ENCODE results near the gene CLPSL1.
"Not testable (repeated sequence)": the region's sequence is repeated elsewhere in the genome, so short reads cannot be mapped to it uniquely, and the experiment has no call there.

Gene CLPSL1, protein sequence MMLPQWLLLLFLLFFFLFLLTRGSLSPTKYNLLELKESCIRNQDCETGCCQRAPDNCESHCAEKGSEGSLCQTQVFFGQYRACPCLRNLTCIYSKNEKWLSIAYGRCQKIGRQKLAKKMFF

DNA sequence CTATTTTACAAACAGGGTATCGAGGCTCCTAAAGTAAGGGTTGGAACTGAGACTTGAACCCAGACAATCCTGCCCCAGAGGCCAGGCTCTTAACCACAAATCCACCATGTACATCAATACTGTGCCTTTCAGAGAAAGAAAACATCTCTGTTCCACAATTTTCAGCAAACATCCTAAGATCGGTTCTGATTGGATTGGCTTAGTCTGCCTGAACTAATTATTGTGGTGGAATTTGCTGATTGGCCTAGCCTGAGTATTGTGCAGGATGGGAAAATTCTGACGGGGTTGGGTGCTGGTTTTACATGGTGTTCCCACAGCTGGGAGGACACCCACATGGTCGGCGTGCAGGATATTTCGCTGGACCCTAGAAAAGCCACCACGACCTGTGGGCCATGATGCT, at the start of gene CLPSL1:
Gene CLPSL1 (plus strand): TSS at position 301 of the 400 bp plus-strand sequence. CDS start 92 bp downstream, at position 393.
- DNase-seq: no peak

DNA sequence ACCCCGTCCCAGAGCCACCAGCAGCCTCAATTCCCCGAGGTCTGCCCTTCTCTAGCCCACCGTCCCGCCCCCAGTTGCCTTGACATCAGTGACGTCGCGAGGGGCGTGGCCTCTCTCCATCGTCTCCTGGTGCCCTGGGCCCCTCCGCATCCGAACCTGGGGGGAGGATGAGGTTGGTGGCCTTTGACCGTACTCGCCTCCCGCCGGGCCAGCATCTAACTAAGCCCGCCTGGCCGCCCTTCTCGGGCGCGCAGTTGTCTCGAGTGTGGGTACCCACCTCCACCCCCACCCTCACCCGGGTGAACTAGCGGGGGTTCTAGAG, 49.4 kb upstream of the CLPSL1 start:
- DNase-seq: peak; percentile 95

DNA sequence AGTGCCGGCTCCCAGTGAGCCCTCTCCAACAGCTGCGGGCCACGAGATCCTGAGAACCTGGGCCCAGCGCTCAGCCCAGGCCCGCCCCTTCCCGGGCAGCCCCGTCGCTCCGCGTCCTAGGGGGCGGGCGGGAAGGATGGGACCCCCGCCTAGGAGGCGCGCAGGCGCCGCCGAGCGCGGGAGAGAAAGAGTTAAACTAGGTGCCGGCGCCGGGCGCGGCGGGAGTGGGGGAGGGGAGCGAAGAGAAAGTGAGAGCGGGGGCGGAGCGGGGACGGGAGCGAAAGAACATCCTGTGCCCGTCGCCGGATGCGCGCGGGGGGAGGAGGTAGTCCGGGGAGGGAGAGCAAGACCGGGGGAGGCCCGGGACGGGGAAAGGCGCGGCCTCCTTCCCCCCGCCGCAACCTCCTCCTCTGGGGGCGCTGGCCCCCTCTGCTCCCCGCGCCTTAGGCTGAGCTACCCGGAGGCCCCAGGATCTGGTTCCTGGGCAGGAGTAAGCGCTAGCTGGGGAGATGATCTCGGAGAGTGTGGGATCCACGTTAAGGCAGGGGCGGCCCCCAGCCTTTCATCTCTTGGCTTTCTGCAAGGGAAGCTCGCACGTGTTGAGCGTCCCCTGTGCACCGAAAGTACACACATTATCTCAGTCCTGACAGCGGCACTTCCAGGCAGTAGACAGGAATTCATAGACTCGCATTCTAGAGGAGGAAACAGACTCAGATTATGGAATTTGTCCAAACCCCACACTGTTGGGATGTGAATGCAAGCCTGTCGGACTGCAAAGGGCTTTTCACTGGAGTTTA, 48.9 kb upstream of the CLPSL1 start:
- peak; percentile 92 for DNase-seq

DNA sequence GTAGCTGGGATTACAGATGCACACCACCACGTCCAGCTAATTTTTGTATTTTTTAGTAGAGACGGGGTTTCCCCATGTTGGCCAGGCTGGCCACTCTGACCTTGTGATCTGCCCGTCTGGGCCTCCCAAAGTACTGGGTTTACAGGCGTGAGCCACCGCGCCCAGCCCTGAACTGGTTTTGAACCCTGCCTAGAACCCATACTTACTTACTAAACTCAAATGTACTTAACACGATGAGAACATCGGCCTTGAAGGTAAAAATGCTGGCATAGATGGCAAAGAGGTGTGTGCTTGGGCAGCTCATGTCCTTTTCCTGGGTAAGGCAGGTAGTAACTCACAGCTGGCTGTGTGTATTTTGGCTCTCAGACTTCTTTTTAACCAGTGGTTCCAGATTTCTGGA, 47.2 kb upstream of the CLPSL1 start:
- DNase-seq: no peak

DNA sequence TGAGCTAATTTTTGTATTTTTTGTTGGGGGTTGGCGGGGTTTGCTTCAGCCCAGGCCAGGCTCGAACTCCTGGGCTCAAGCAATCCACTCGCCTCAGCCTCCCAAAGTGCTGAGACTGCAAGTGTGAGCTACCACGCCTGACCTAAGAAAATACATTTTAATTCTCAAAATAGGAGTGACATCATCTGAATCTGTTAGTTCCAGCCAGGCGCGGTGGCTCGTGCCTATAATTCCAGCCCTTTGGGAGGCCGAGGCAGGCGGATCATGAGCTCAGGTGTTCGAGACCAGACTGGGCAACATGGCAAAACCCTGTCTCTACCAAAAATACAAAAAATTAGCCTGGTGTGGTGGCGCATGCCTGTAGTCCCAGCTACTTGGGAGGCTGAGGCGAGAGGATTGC, 46.5 kb upstream of the CLPSL1 start:
- DNase-seq: not testable (repeated sequence)

DNA sequence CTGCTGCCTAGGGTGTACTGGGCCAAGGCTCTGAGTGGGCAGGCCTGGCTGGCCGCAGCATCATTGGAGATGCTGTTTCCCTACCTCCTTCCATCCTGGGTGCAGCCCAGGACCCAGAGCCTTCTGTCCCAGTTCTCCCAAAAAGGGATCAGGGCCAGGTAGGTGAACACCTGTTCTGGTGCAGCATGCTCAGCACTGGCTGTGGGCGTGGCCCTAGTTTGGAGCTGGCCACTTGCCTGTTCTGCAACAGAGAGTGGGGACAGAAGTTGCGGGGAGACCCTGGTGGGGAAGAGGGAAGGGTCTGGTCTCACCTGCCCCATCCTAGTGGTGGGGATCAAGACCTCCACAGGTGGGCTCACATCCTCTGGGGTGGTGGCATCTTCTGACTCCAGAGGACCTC, 45.4 kb upstream of the CLPSL1 start:
- DNase-seq: no peak

DNA sequence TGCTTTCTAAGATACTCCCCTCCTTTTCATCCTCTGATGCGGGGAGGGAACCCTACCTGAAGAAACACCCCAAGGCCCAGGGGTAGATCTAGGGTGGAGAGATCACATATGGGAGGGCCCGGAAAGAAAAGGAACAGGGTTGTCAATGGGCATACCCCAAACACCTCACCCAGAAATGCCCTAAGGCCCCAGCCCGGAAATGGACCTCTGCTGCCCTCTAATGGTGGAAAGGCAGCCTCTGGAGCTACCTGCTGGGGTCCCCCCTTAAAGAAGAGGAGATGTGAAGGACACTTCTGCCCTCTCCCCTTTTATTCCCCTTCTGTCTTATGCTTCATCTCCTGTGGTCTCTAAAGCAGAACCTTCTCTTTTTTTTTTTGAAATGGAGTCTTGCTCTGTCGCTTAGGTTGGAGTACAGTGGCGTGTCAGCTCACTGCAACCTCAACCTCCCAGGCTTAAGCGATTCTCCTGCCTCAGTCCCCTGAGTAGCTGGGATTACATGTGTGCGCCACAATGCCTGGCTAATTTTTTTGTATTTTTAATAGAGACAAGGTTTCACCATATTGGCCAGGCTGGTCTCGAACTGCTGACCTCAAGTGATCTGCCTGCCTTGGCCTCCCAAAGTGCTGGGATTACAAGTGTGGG, 44.4 kb upstream of the CLPSL1 start:
- peak; percentile 78 for DNase-seq

DNA sequence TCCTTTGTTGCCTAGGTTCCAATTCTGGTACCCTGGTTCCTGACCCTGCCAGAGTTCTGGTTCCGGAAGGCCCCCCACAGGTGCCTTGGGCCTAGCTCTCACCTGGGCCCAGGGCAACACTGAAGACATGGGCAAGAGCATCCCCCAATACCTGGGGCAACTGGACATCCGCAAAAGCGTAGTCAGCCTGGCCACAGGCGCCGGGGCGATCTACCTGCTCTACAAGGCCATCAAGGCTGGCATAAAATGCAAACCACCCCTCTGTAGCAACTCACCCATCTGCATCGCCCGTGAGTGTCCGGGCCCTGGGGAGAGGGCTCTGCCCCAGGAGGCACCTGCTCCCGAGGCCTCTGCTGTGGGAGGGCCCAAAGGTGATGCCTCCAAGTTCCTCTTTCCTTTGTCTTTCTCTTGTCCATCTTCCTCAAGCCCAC, 43.8 kb upstream of the CLPSL1 start, which contains the start of gene ARMC12:
Gene ARMC12 (plus strand): TSS at position 51 of the 431 bp plus-strand sequence. CDS start 77 bp downstream, at position 128.
- DNase-seq: no peak

DNA sequence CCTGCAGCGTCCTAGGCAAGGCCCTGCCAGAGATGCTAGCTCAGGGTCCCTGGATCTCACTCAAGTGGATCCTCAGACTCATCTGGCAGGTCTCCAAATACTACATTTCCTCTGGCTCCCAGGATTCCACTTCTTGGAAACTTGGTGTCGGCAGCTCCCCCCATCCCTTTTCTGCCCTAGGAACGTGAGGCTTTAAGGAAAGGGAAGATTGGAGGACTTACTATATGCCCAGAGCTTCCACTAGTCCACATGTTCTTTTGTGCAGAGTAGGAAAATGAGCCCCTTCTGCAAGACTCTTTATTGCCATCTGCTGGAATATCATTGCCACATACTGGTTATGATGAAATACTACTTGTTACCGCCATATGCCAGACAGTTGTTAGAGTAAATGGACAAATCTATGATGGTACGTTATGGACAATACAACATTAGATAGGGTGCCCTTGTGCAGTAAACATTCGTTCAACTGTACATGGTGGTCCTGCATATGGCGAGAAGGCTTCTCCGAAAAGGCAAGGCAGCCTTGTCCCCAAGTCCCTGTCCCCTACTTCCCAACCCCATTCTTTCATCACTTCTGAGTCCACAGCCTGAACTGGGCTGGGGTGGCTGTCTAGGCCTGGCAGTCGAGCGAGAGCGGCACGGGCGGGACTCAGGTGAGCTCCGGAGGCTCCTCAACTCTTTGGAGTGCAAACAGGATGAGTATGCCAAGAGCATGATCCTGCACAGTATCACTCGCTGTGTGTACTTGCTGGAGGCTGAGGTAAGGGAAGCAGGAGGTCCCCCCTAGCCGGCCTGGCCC, 43.2 kb upstream of the CLPSL1 start:
- no peak for DNase-seq

DNA sequence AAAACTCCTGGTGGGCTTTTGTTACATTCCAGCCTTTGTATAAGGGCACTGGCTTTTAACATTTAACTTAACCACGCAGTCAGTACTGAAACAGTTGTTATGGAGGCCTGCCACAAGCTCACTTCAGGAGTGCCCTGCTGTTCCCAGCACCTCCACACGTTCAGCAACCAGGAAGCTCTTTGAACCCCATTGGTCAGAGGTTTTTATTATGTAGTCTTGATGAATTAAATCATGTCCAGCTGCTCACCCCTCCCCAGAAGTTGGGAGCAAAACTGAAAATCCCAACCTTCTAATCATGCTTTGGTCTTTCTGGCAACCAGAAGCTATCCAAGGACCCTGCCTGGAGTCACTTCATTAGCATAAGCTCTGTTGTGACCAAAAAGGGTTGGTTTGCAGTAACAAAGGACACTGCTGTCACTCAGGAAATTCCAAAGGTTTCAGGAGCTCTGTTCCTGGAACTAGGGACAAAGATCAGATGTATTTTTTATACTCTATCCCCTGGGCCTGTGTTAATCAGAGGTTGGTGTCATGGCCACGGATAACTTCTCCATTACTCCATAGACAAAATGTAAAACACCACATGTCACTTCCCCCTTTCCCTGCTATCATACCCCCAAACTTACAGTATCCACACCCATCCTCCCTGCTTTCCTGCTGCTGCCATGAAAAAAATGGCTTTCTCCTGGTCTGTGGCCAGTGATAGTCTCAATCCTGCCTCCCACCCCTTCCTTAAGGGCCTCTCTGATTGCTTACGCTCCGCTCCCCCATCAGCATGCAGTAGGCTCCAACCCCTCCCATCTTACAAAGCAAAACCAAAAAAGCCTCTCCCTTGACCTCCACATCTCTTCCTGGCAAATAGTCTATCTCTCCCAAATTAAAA, 40.9 kb upstream of the CLPSL1 start:
- DNase-seq: no peak

DNA sequence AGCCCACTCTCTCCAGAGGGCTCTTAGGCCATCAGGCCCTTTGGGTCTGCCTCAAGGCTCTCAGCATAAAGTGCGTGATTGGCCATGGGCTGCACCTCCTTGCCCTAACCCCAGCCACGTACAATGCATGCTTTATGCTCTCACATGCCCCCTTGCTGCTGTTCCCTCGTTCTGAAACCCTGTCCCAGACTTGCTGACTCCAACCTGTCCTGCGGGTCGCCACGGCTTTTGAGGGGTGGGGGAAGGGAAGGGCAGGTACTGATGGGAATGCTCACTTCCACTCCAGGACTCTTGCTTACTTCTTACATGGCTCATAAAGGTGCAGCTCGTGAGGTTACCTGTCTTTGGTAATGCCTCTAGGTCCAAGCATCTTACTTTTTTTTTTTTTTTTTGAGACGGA, 38.0 kb upstream of the CLPSL1 start:
- peak; percentile 93 for DNase-seq

DNA sequence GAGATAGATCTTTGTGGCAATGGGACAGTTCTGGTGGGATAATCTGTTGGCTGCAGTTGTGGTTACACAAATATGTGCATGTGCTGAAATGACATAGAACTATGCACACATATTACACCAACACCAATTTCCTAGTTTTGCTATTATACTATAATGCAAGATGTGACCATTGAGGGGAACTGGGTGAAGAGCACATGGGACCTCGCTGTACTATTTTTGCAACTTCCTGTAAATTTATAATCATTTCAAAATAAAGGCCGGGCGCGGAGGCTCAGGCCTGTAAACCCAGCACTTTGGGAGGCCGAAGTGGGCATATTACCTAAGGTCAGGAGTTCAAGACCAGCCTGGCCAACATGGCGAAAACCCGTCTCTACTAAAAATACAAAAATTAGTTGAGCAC, 35.3 kb upstream of the CLPSL1 start:
- DNase-seq: no peak

DNA sequence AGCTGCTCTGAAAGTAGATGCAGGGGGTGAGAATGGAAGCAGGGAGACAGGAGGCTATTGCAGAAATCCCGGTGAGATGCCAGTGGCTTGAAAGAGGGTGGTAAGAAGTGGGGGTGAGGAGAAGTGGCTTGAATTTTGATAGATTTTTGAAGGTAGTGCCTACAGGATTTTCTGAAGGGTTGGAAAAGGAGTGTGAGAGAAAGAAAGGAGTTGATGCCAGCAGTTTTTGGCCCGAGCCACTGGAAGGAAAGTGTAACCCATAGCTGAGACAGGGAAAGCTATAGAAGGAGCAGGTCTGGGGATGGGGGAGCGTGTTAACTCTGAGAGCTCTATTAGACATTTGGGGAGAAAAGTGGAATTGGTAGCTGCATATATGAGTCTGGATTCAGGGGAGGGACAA, 34.3 kb upstream of the CLPSL1 start:
- no peak for DNase-seq

DNA sequence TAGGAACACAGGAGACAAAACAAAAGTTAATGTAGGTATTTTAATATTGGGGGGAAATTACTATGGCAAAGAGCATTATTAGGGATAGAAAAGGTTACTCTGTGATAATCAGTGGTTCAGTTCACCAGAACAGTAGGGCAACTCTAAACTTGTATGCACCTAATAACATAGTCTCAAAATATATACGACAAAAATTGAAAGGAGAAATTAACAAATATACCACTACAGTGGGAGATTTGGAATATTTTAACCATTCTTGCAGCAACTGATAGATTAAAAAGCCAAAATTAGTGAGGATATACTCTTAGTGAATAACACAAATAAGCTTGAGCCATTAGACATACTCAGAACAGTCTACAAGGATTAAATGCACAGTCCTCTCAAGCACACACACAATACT, 32.9 kb upstream of the CLPSL1 start:
- no peak for DNase-seq

DNA sequence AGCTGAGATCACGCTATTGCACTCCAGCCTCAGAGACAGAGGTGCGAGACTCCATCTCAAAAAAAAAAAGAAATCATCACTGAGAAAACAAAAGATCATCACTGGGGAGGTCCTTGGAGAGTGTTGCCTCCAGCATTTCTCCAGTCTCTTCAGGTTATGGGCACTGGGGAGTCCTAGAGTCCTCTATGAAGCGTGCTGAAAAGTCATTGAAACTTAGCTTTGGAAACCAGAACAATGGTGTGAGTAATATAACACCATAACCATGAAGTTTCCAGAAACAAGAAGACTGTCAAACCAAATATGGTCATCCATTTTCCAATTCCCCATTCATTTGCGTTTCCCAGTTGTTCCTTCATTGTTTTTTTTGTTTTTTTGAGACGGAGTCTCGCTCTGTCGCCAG, 30.3 kb upstream of the CLPSL1 start:
- no peak for DNase-seq

DNA sequence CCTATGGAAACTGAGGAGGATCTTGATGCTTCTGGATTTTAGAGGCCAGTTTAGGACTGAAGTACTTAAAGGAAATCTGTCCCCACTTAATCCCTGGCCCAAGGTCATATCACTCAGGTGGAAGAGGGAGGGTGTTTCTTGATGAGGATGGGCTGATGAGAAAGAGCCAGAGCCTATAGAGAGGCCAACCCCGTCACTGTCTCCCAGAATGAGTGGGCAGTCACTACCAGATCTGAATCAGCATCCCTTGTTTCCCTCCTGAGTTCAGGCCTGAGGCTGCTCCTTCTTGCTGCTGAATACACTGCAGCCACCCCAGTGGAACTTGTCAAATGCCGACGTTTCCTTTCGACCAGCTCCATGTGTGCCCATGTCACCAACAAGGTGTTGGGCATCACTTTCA, 29.2 kb upstream of the CLPSL1 start:
- DNase-seq: no peak

DNA sequence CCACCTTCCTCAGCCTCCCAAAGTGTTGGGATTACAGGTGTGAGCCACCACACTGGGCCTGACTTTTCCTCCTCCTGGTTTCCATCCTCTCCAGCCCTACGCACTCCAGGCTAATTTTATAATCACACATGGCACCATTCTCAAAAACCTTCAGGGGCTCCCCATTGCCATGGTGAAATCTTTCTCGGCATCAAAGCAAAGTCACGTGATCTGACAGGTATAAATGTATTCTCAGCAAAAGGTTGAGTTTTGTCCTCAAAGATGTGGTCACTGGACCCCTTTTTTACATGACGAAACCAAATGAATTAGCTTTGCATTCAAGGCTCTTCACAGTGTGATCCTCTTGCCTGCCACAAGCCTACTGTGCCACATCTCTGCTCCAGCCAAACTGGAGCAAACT, 28.5 kb upstream of the CLPSL1 start:
- no peak for DNase-seq

DNA sequence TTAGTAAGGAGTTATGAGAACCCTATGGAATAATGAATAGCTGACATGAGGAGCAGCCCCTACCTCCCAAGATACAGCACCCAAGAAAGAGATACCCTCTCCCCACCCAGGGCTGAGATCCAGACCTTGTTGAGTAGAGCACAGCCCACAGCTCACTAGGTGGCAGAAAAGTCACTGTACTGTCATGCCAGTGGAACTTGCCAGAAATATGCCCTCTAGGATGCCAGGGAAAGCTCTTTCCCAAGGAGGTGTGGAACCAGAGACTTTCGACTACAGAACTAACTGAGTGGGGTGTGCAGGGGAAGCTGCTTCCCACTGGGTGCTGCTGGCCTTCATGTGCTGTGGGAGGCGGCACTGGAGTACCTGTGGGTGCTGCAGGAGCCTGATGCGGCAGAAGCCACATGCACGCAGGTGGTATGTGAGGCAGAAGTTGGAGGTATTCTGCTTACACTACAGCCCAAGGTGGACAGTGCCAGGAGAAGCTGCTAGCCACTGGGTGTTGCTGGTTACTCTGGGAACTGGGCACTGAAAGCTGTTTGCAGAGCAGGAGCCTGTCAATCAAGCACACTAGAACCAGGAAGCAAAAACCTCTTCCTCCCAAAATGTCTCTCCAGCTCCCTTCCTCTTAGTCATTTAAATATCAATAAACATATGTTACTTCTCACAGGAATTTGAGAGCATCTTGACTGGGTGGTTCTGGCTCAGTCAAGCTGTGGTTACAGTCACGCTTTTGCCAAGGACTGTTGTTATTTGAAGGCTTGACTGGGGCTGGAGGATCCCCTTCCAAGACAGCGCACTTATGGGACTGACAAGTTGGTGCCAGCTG, 26.2 kb upstream of the CLPSL1 start:
- DNase-seq: no peak

DNA sequence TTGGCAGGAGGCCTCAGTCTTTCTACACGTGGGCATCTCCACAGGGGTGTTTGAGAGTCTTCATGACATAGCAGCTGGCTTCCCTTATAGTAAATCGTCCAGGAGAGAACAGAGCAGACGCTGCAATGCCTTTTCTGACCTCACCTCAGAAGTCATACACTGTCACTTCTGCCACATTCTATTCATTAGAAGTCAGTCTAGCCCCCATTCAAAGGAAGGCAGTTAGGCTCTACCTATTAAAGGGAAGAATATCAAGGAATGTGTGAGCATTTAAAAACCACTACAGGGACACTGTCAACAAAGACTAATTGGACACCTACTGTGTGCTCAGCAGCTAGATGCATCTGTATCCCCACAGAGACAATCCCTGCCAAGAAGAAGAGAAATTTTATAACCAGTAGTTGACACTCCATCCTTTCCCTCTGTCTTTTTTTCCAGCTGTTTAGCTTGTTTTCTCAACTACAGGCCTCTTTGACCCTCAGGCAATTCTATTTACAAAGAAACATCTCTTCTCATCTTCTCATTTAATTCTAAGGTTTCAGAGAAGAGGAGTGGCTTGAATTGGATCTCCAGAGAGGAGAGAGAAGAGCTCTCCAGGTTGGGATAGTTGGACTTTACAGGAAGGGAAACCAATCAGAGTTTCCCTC, 25.4 kb upstream of the CLPSL1 start:
- DNase-seq: no peak

DNA sequence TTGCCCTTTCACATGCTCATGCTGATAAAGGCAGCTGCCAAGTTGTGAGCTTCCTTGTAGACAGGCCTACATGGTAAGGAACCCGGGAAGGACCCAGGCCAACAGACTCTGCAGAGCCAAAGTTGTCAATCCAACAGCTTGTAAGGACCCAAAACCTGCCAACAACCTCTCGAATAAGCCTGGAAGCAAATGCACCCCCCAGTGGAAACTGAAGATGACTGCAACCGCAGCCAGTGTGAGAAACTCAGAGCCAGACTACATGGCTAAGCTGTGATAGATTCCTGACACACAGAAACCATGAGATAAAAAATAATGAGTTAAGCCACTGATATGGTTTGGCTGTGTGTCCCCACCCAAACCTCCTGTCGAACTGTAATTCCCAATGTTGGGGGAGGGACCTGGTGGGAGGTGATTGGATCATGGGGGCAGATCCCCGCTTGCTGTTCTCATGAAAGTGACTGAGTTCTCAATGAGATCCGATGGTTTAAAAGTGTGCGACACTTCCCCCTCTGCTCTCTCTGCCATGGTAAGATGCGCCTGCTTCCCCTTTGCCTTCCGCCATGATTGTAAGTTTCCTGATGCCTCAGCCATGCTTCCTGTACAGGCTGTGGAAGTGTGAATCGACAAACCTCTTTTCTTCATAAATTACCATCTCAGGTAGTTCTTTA, 23.2 kb upstream of the CLPSL1 start:
- peak; percentile 80 for DNase-seq

Measured in islet precursor cell (in vitro differentiated cells).